Loucy (cell line): ENCODE measurements around the gene SAPCD2.

Experiments
- EZH2phosphoT487 ChIP-seq: fragments of 200-600 bp; IDR thresholded peaks from 2 replicates; pipeline ENCODE4 v1.6.1; 2018; ENCODE audit warnings: antibody characterized with exemption, mild to moderate bottlenecking, moderate library complexity, borderline replicate concordance
- TF ChIP-seq, protein P1 (sequence below): fragments of 200-600 bp; sonication (generic); conservative IDR thresholded peaks from 2 replicates; pipeline ENCODE4 v1.5.1; 2014; ENCODE audit warnings: mild to moderate bottlenecking, antibody characterized with exemption, low read length

GRCh38 chr9:137116027-137116507 is 45.7 kb upstream of the SAPCD2 start:
- TF ChIP-seq, protein P1, sequence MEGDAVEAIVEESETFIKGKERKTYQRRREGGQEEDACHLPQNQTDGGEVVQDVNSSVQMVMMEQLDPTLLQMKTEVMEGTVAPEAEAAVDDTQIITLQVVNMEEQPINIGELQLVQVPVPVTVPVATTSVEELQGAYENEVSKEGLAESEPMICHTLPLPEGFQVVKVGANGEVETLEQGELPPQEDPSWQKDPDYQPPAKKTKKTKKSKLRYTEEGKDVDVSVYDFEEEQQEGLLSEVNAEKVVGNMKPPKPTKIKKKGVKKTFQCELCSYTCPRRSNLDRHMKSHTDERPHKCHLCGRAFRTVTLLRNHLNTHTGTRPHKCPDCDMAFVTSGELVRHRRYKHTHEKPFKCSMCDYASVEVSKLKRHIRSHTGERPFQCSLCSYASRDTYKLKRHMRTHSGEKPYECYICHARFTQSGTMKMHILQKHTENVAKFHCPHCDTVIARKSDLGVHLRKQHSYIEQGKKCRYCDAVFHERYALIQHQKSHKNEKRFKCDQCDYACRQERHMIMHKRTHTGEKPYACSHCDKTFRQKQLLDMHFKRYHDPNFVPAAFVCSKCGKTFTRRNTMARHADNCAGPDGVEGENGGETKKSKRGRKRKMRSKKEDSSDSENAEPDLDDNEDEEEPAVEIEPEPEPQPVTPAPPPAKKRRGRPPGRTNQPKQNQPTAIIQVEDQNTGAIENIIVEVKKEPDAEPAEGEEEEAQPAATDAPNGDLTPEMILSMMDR, result no peak
- TF ChIP-seq EZH2phosphoT487, result no peak
